A549 (cell line): ENCODE results near the gene CPSF7. TPM values are rescaled to one million over a fixed set of nuclear protein-coding genes. Genes with fewer than 3 reads are reported as not detected.

ENCODE experiments used
- ATAC-seq, 2 experiments: fragments of 200-7000 bp in 1 of 2; fragments of >200 bp in 1 of 2; cut with Nextera tagmentation in 1 of 2; cut with Tn5 transposase in 1 of 2; 3 replicates each; pipeline versions ENCODE4 v1.8.0 to v1.9.1; 2018 to 2020; ENCODE audit warnings: mild to moderate bottlenecking in 1 of 2, moderate library complexity in 1 of 2
- CTCF ChIA-PET: fragments of 300-600 bp; sonication (Branson Sonifier 250); formaldehyde crosslinking; extraction: SDS; loops from one replicate; lab custom pipeline; 2021; ENCODE audit warnings: antibody characterized with exemption, inconsistent platforms; lab: Yijun Ruan, JAX
- POLR2A ChIA-PET: fragments of 350-600 bp; formaldehyde crosslinking; extraction: SDS; loops from one replicate; lab custom pipeline; 2021; ENCODE audit warnings: antibody characterized with exemption, inconsistent platforms; lab: Yijun Ruan, JAX
- DNase-seq, 2 experiments: peaks; one replicate each; pipeline versions ENCODE4 v3.0.0 to v3.0.0-alpha.2; 2011 to 2016; ENCODE audit warnings: low read depth in 1 of 2, low spot score in 1 of 2
- FAIRE-seq: peaks from 2 replicates; lab custom pipeline; 2011; peaks lifted over from hg19 to GRCh38; lab: Jason Lieb, UNC
- H3K27ac ChIP-seq, 2 experiments: fragments of >200 bp; sonication (Bioruptor Twin); formaldehyde crosslinking; 3 replicates each; pipeline ENCODE4 v1.5.1; 2016 to 2017
- H3K4me1 ChIP-seq: fragments of >200 bp; sonication (Bioruptor Twin); formaldehyde crosslinking; 3 replicates; pipeline ENCODE4 v1.6.1; 2016
- H3K4me2 ChIP-seq: fragments of >200 bp; sonication (Bioruptor Twin); formaldehyde crosslinking; 3 replicates; pipeline ENCODE4 v1.6.1; 2016
- H3K4me3 ChIP-seq: fragments of >200 bp; sonication (Bioruptor Twin); formaldehyde crosslinking; 3 replicates; pipeline ENCODE4 v1.5.1; 2016
- H3K9me3 ChIP-seq: fragments of >200 bp; sonication (Bioruptor Twin); formaldehyde crosslinking; 3 replicates; pipeline ENCODE4 v1.6.1; 2016
- CBX2 ChIP-seq: fragments of 200-600 bp; sonication (generic); IDR thresholded peaks from 2 replicates; pipeline ENCODE4 v1.6.1; 2016; ENCODE audit warnings: low read depth, mild to moderate bottlenecking, borderline replicate concordance
- CTCF ChIP-seq: fragments of >200 bp; sonication (Bioruptor Twin); formaldehyde crosslinking; IDR thresholded peaks from 3 replicates; pipeline ENCODE4 v1.5.1; 2016
- EHF ChIP-seq: fragments of 250-450 bp; sonication (Bioruptor Pico); IDR thresholded peaks from 2 replicates; pipeline ENCODE4 v1.5.0; 2020; ENCODE audit warnings: mild to moderate bottlenecking
- FOSB ChIP-seq: fragments of 250-450 bp; sonication (Bioruptor Pico); IDR thresholded peaks from 2 replicates; pipeline ENCODE4 v1.5.0; 2020; ENCODE audit warnings: mild to moderate bottlenecking, moderate library complexity
- FOSL2 ChIP-seq, 2 experiments: fragments of 450-650 bp in 1 of 2; fragments of >200 bp in 1 of 2; sonication (Bioruptor Twin) in 1 of 2; formaldehyde crosslinking; IDR thresholded peaks; 2 replicates each; pipeline versions ENCODE4 v1.5.0 to v1.6.1; 2016 to 2020; ENCODE audit warnings: mild to moderate bottlenecking in 1 of 2, moderate library complexity in 1 of 2
- GATA3 ChIP-seq: IDR thresholded peaks from 2 replicates; pipeline ENCODE4 v1.6.1; 2012; ENCODE audit warnings: borderline replicate concordance
- HMGXB4 ChIP-seq: fragments of 250-450 bp; sonication (Bioruptor Pico); IDR thresholded peaks from 2 replicates; pipeline ENCODE4 v1.5.0; 2021; ENCODE audit warnings: mild to moderate bottlenecking, moderate library complexity, borderline replicate concordance
- KDM1A ChIP-seq: fragments of 200-600 bp; sonication (generic); IDR thresholded peaks from 2 replicates; pipeline ENCODE4 v1.6.1; 2016; ENCODE audit warnings: low read depth, mild to moderate bottlenecking
- MAFK ChIP-seq: fragments of 450-650 bp; IDR thresholded peaks from 2 replicates; pipeline ENCODE4 v1.6.1; 2014; ENCODE audit not compliant: partially characterized antibody
- MAX ChIP-seq: IDR thresholded peaks from 2 replicates; pipeline ENCODE4 v1.6.1; 2012
- RAD21 ChIP-seq, 2 experiments: fragments of >200 bp in 1 of 2; sonication (Bioruptor Twin) in 1 of 2; formaldehyde crosslinking in 1 of 2; IDR thresholded peaks in 1 of 2; conservative IDR thresholded peaks in 1 of 2; 2 replicates in 1 of 2; 3 replicates in 1 of 2; pipeline ENCODE4 v1.6.1; 2012 to 2018; ENCODE audit warnings: inconsistent platforms in 1 of 2
- RARB ChIP-seq: fragments of 250-450 bp; sonication (Bioruptor Pico); IDR thresholded peaks from 2 replicates; pipeline ENCODE4 v1.8.0; 2021; ENCODE audit warnings: mild to moderate bottlenecking, moderate library complexity
- RFX5 ChIP-seq: fragments of 450-650 bp; IDR thresholded peaks from 2 replicates; pipeline ENCODE4 v1.7.1; 2014; ENCODE audit warnings: antibody characterized with exemption, mild to moderate bottlenecking, moderate library complexity
- RNF2 ChIP-seq: fragments of 200-600 bp; sonication (generic); IDR thresholded peaks from 2 replicates; pipeline ENCODE4 v1.6.1; 2016; ENCODE audit warnings: low read depth, mild to moderate bottlenecking, antibody characterized with exemption, moderate library complexity, borderline replicate concordance
- SMC3 ChIP-seq: fragments of >200 bp; sonication (Bioruptor Twin); formaldehyde crosslinking; IDR thresholded peaks from 3 replicates; pipeline ENCODE4 v1.6.1; 2018; ENCODE audit warnings: inconsistent platforms
- USF2 ChIP-seq: fragments of 450-650 bp; IDR thresholded peaks from 2 replicates; pipeline ENCODE4 v1.6.1; 2014; ENCODE audit warnings: antibody characterized with exemption
- ZFP36 ChIP-seq: fragments of 450-650 bp; IDR thresholded peaks from 2 replicates; pipeline ENCODE4 v1.6.1; 2014; ENCODE audit warnings: borderline replicate concordance; ENCODE audit not compliant: partially characterized antibody
- ZSCAN20 ChIP-seq: fragments of 250-450 bp; sonication (Bioruptor Pico); IDR thresholded peaks from 2 replicates; pipeline ENCODE4 v1.8.0; 2022; ENCODE audit warnings: mild to moderate bottlenecking, moderate library complexity
- WGBS: methylation state at CpG from one replicate; pipeline ENCODE4 v1.1.6; 2017; ENCODE audit errors: missing lambda C conversion rate; 5-methylcytosine and 5-hydroxymethylcytosine counted together
- polyA plus RNA-seq, 4 experiments: library from polyadenylated mRNA; depleted of rRNA in 3 of 4; stranded (reverse); fragments of >200 nt; fragmentation: RNase III in 1 of 4; extraction: RNeasy Plus Mini Kit Qiagen cat#74134 plus additional on column Dnase treatment in 1 of 4; gene quantifications; 2 replicates in 3 of 4; 3 replicates in 1 of 4; pipeline ENCODE4 v1.2.3, GENCODE V29; 2011 to 2017
- TF ChIP-seq, protein P1 (sequence below): fragments of 250-450 bp; sonication (Bioruptor Pico); IDR thresholded peaks from 2 replicates; pipeline ENCODE4 v1.5.0; 2020; ENCODE audit warnings: low read depth, mild to moderate bottlenecking, moderate library complexity

The CPSF7 gene
- polyA plus RNA-seq, 2 of the 4 experiments (the other 2 are of a cell fraction): 56.7 to 62.9 TPM

DNA sequence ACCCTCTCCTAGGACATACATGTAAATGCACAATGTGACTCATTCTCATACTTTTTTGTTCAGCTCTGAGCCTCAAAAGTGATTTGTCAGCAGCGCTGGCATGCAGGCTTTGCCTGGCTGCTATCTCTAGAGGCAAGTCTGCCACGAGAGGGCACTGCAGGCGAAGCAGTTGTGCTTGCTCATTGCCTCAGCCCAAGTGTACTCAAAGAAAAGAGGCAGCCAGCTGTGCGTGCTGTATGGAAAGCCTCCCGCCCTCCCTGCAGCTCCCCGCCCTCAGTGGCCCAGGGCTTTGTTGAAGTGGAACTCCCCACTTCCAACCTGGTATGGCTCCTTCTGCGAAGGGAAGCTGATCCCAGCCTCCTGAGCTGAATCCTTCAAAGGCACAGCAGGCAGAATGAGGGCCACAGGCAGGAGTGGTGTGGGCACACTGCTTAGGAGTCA is 16.5 kb upstream of the CPSF7 start:
- ChIA-PET CTCF (interaction anchor here (0.6 to 10.4 kb wide), 56 partner anchors 11 to 602 kb away, joined by 3 to 164 read pairs (median 4); partner anchors contain the start of genes CPSF7, LRRC10B and SDHAF2), POLR2A (interaction anchor here (0.6 to 3.3 kb wide), 6 partner anchors 11 to 63 kb away, joined by 3 to 21 read pairs (median 4); partner anchors contain the start of genes CPSF7, LRRC10B and SDHAF2)
- WGBS: 5% methylated on average over 6 of the region's 7 CpGs
- TF ChIP-seq MAX (peak; percentile 65; the same call in 1 of the 2 replicates), FOSL2 (IDR thresholded peaks at IDR 0.05) (peak; percentile 24; the same call in 1 of the 2 replicates), FOSL2 (CRISPR knock-in tag; IDR thresholded peaks at IDR 0.05) (peak; percentile 59), SMC3 (peak; percentile 61), CTCF (peak; percentile 91), CBX2 (no peak), RAD21 (conservative IDR thresholded peaks at IDR 0.05 in 1 of 2, IDR thresholded peaks at IDR 0.05 in 1 of 2) (peak; percentile 71 to 77), MAFK (peak; percentile 99), ZFP36 (no peak), HMGXB4 (CRISPR knock-in tag) (no peak)
- H3K9me3 ChIP-seq: no peaks in the 10 kb centered on the region
- ATAC-seq (peak; percentile 98 to 99), FAIRE-seq (no peak), DNase-seq (peak; percentile 90)
- H3K4me1 ChIP-seq: peaks cover 12% of the 10 kb centered on the region
- peak overlapping the region; percentile 44 to 79; a peak in 5 of 6 replicates for H3K27ac ChIP-seq
- no peak overlapping the region for H3K4me3 ChIP-seq
- peak overlapping the region; percentile 40 for H3K4me2 ChIP-seq

DNA sequence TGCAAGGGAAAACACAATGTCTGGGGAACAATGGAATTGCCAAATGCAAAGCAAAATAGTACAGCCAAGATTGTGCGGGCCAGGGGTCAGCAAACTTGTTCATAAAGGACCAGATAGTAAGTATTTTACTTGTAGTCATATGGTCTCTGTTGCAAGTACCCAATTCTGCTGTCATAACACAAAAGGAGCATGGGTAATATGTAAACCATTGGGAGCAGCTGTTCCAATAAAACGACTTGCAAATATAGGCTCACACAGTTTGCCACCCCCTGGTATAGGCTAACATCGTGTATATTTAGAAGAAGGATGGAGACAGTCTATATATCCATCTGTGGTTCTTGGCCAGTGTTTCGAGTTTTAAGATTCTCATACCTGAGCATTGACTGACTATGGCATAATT is 15.7 kb upstream of the CPSF7 start:
- no peak overlapping the region for H3K4me3 ChIP-seq
- 72% methylated on average over 4 of the region's 4 CpGs for WGBS
- peaks cover 12% of the 10 kb centered on the region for H3K4me1 ChIP-seq
- FAIRE-seq: no peak
- no peaks in the 10 kb centered on the region for H3K9me3 ChIP-seq
- ChIA-PET POLR2A (interaction anchor here (1.2 to 3.3 kb wide), 4 partner anchors 10 to 63 kb away, joined by 3 to 21 read pairs (median 4); partner anchors contain the start of genes CPSF7, LRRC10B and SDHAF2), CTCF (interaction anchor here (0.6 to 10.4 kb wide), 53 partner anchors 12 to 603 kb away, joined by 3 to 164 read pairs (median 5); partner anchors contain the start of genes CPSF7, LRRC10B and SDHAF2)
- peak overlapping the region in 1 of 2 experiments; percentile 48; a peak in 2 of 6 replicates for H3K27ac ChIP-seq
- H3K4me2 ChIP-seq: no peak overlapping the region
- TF ChIP-seq GATA3: no peak
- TF ChIP-seq USF2: no peak
- TF ChIP-seq, protein P1, sequence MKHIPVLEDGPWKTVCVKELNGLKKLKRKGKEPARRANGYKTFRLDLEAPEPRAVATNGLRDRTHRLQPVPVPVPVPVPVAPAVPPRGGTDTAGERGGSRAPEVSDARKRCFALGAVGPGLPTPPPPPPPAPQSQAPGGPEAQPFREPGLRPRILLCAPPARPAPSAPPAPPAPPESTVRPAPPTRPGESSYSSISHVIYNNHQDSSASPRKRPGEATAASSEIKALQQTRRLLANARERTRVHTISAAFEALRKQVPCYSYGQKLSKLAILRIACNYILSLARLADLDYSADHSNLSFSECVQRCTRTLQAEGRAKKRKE (CRISPR knock-in tag): no peak
- TF ChIP-seq FOSB (CRISPR knock-in tag): no peak
- TF ChIP-seq RARB (CRISPR knock-in tag): no peak
- TF ChIP-seq RNF2: no peak
- no peak for TF ChIP-seq KDM1A
- TF ChIP-seq EHF (CRISPR knock-in tag): no peak
- no peak for TF ChIP-seq RFX5
- TF ChIP-seq FOSL2 (IDR thresholded peaks at IDR 0.05): no peak
- no peak for TF ChIP-seq FOSL2 (CRISPR knock-in tag; IDR thresholded peaks at IDR 0.05)
- TF ChIP-seq ZSCAN20: no peak
- TF ChIP-seq, all 56 proteins: peak for 0
- DNase-seq (no peak), ATAC-seq (peak; percentile 4 to 21; a peak in 3 of 6 replicates)
